ENCODE results near the gene SHE. TPM values are rescaled to one million over a fixed set of nuclear protein-coding genes. Genes with fewer than 3 reads are reported as not detected.

The SHE gene
- polyA plus RNA-seq, 1 donor from 2014 or later: 0.04 TPM

GRCh38 chr1:154433161-154433764 is 68.9 kb downstream of the SHE start:
- no peaks in the 10 kb centered on the region for H3K9me3 ChIP-seq (ENCODE audit: low read length)
- no peaks in the 10 kb centered on the region for H3K79me2 ChIP-seq (replicated peaks; ENCODE audit: insufficient read depth, low read length)
- H3F3A ChIP-seq (ENCODE audit: insufficient read depth, low read length, poor library complexity, severe bottlenecking): no peaks in the 10 kb centered on the region
- H4K20me1 ChIP-seq (ENCODE audit: insufficient read depth): no peaks in the 10 kb centered on the region
- H3K4me2 ChIP-seq (ENCODE audit: low read length): no peak overlapping the region
- TF ChIP-seq EZH2 (IDR thresholded peaks at IDR 0.05; ENCODE audit: borderline replicate concordance, insufficient read depth, low read length, poor library complexity, severe bottlenecking) (no peak), SMC3 (conservative IDR thresholded peaks at IDR 0.05; ENCODE audit: poor library complexity) (no peak), MXI1 (conservative IDR thresholded peaks at IDR 0.05; ENCODE audit: poor library complexity, severe bottlenecking) (no peak), CTCF (IDR thresholded peaks at IDR 0.05; ENCODE audit: poor library complexity, severe bottlenecking) (no peak), POLR2AphosphoS5 (IDR thresholded peaks at IDR 0.05) (no peak), RAD21 (conservative IDR thresholded peaks at IDR 0.05) (no peak), REST (IDR thresholded peaks at IDR 0.05; ENCODE audit: borderline replicate concordance) (no peak)
- no peak overlapping the region for H3K27ac ChIP-seq (ENCODE audit: low read length)
- H3K4me3 ChIP-seq (ENCODE audit: low read length): no peak overlapping the region
- no peak overlapping the region for H3K9ac ChIP-seq (ENCODE audit: low read length)
- no peaks in the 10 kb centered on the region for H3K27me3 ChIP-seq (ENCODE audit: insufficient read depth, low read depth, low read length)
- no peaks in the 10 kb centered on the region for H3K36me3 ChIP-seq (ENCODE audit: insufficient read depth, low read length)
- H3K9me2 ChIP-seq (ENCODE audit: insufficient read depth, low read length): no peaks in the 10 kb centered on the region
- no peak overlapping the region for H2AFZ ChIP-seq (ENCODE audit: low read depth, low read length)

GRCh38 chr1:154431586-154432373 is 70.4 kb downstream of the SHE start:
- Histone ChIP-seq H3K4me3 (ENCODE audit: low read length) (no peak overlapping the region), H3K79me2 (replicated peaks; ENCODE audit: insufficient read depth, low read length) (no peaks in the 10 kb centered on the region), H3K36me3 (ENCODE audit: insufficient read depth, low read length) (no peaks in the 10 kb centered on the region), H4K20me1 (ENCODE audit: insufficient read depth) (no peaks in the 10 kb centered on the region), H3K9ac (ENCODE audit: low read length) (no peak overlapping the region), H3F3A (ENCODE audit: insufficient read depth, low read length, poor library complexity, severe bottlenecking) (no peaks in the 10 kb centered on the region), H2AFZ (ENCODE audit: low read depth, low read length) (no peak overlapping the region), H3K27ac (ENCODE audit: low read length) (no peak overlapping the region), H3K9me2 (ENCODE audit: insufficient read depth, low read length) (no peaks in the 10 kb centered on the region), H3K4me2 (ENCODE audit: low read length) (no peak overlapping the region), H3K9me3 (ENCODE audit: low read length) (no peaks in the 10 kb centered on the region), H3K27me3 (ENCODE audit: insufficient read depth, low read depth, low read length) (no peaks in the 10 kb centered on the region)
- TF ChIP-seq MXI1 (conservative IDR thresholded peaks at IDR 0.05; ENCODE audit: poor library complexity, severe bottlenecking) (no peak), POLR2AphosphoS5 (IDR thresholded peaks at IDR 0.05) (no peak), RAD21 (conservative IDR thresholded peaks at IDR 0.05) (no peak), CTCF (IDR thresholded peaks at IDR 0.05; ENCODE audit: poor library complexity, severe bottlenecking) (no peak), REST (IDR thresholded peaks at IDR 0.05; ENCODE audit: borderline replicate concordance) (no peak), SMC3 (conservative IDR thresholded peaks at IDR 0.05; ENCODE audit: poor library complexity) (no peak), EZH2 (IDR thresholded peaks at IDR 0.05; ENCODE audit: borderline replicate concordance, insufficient read depth, low read length, poor library complexity, severe bottlenecking) (no peak), EP300 (conservative IDR thresholded peaks at IDR 0.05; ENCODE audit: poor library complexity, severe bottlenecking) (no peak), TAF1 (IDR thresholded peaks at IDR 0.05; ENCODE audit: low read depth) (no peak)
